CD4-positive, alpha-beta T cell (primary cell): ENCODE results near the gene PDE4C. TPM values are rescaled to one million over a fixed set of nuclear protein-coding genes. Genes with fewer than 3 reads are reported as not detected.

Experiments used
- ATAC-seq: fragments of 200-7000 bp; cut with Tn5 transposase; one replicate; pipeline ENCODE4 v1.10.0; 2022; ENCODE audit warnings: mild to moderate bottlenecking; ENCODE audit not compliant: poor library complexity
- CTCF ChIA-PET: fragments of 350-600 bp; sonication (Branson Sonifier 250); formaldehyde crosslinking; loops from one replicate; lab custom pipeline; 2021; ENCODE audit warnings: antibody characterized with exemption, inconsistent platforms; lab: Charles Lee
- POLR2A ChIA-PET: fragments of 350-600 bp; sonication (Branson Sonifier 250); formaldehyde crosslinking; loops from one replicate; lab custom pipeline; 2021; ENCODE audit warnings: antibody characterized with exemption, inconsistent platforms; lab: Charles Lee
- DNase-seq, 14 experiments: peaks; one replicate each; pipeline ENCODE4 v3.0.0-alpha.2; 2013 to 2020; ENCODE audit warnings: mixed read lengths in 2 of 14
- H3K27ac ChIP-seq, 2 donors: one replicate each; pipeline versions ENCODE4 v1.5.1 to v1.7.0; 2013; ENCODE audit warnings: low read length in 2 of 2, low read depth in 1 of 2, mild to moderate bottlenecking in 1 of 2
- H3K27me3 ChIP-seq, 2 experiments: 1 replicate in 1 of 2; 2 replicates in 1 of 2; pipeline versions ENCODE4 v1.6.1 to v1.7.0; 2013; ENCODE audit warnings: low read length in 2 of 2, control low read depth in 1 of 2, mild to moderate bottlenecking in 1 of 2, moderate library complexity in 1 of 2; ENCODE audit not compliant: insufficient read depth in 2 of 2, control insufficient read depth in 1 of 2
- H3K36me3 ChIP-seq: one replicate; pipeline ENCODE4 v1.6.1; 2013; ENCODE audit warnings: low read length, control low read depth; ENCODE audit not compliant: insufficient read depth
- H3K4me1 ChIP-seq: one replicate; pipeline ENCODE4 v1.6.1; 2013; ENCODE audit warnings: low read length, control low read depth; ENCODE audit not compliant: insufficient read depth
- H3K4me3 ChIP-seq: one replicate; pipeline ENCODE4 v1.5.1; 2013; ENCODE audit warnings: mild to moderate bottlenecking, low read length, moderate library complexity
- H3K9me3 ChIP-seq, 2 experiments: 1 replicate in 1 of 2; 2 replicates in 1 of 2; pipeline versions ENCODE4 v1.6.1 to v1.7.0; 2013; ENCODE audit warnings: low read length in 2 of 2, mild to moderate bottlenecking in 2 of 2, control low read depth in 1 of 2, moderate library complexity in 1 of 2; ENCODE audit not compliant: control insufficient read depth in 1 of 2, insufficient read depth in 1 of 2
- H3K27ac Mint-ChIP-seq: one replicate; pipeline ENCODE4 v1.8.0; 2020; ENCODE audit warnings: mixed read lengths
- H3K27me3 Mint-ChIP-seq: one replicate; pipeline ENCODE4 v1.8.0; 2021; ENCODE audit warnings: mixed read lengths
- H3K36me3 Mint-ChIP-seq: one replicate; pipeline ENCODE4 v1.8.0; 2021; ENCODE audit warnings: low read depth, mixed read lengths
- H3K4me1 Mint-ChIP-seq: one replicate; pipeline ENCODE4 v1.8.0; 2021; ENCODE audit warnings: low read depth, mixed read lengths
- H3K4me3 Mint-ChIP-seq: one replicate; pipeline ENCODE4 v1.8.0; 2020; ENCODE audit warnings: mild to moderate bottlenecking, mixed read lengths
- H3K9me3 Mint-ChIP-seq: one replicate; pipeline ENCODE4 v1.8.0; 2020; ENCODE audit warnings: mixed read lengths
- CTCF ChIP-seq: fragments of 200-600 bp; IDR thresholded peaks from one replicate; pipeline ENCODE4 v1.8.0; 2022; ENCODE audit warnings: antibody characterized with exemption, mild to moderate bottlenecking
- intact Hi-C, 2 experiments: fragments of 100-400 bp; cut with DNase I in 1 of 2; cut with micrococcal nuclease in 1 of 2; formaldehyde crosslinking; loops; one replicate each; pipeline versions ENCODE4 v1.15.1 to v1.9.0; 2023 to 2025; cut with DNase I, micrococcal nuclease
- total RNA-seq, 174 experiments: library from RNA in 2 of 174; stranded (reverse) in 2 of 174; gene quantifications; one replicate each; pipeline ENCODE4 v1.2.3 and lab custom pipeline; 2021 to 2026

PDE4C gene
- total RNA-seq, 2 experiments from 2014 or later = not detected

- ATAC-seq = no peak
- H3K27me3 Mint-ChIP-seq = peaks cover 86% of the 10 kb centered on the region
- H3K4me1 Mint-ChIP-seq = peaks cover 10% of the 10 kb centered on the region
- H3K4me1 ChIP-seq = peaks cover 23% of the 10 kb centered on the region
- peaks cover 8 to 47% of the 10 kb centered on the region in 2 experiments for H3K9me3 ChIP-seq
- no peak overlapping the region for H3K27ac Mint-ChIP-seq
- DNase-seq = no peak
- ChIA-PET POLR2A (no interaction called here), CTCF (no interaction called here)
- no peak overlapping the region for H3K4me3 Mint-ChIP-seq
- no peak overlapping the region for H3K4me3 ChIP-seq
- no peaks in the 10 kb centered on the region for H3K36me3 ChIP-seq
- peaks cover 84 to 88% of the 10 kb centered on the region in 2 experiments for H3K27me3 ChIP-seq
- H3K9me3 Mint-ChIP-seq = peaks cover 5% of the 10 kb centered on the region
- no peak overlapping the region for H3K27ac ChIP-seq
- intact Hi-C loops = loop anchor here in 1 of 2 experiments (10.0 kb wide), 1 partner anchor 345 kb away; no protein-coding TSS in a partner anchor
- H3K36me3 Mint-ChIP-seq = no peaks in the 10 kb centered on the region
- no peak for TF ChIP-seq CTCF
These were observed 3.7 kb upstream of the PDE4C start for GRCh38 chr19:18229915-18230314.

- Mint-ChIP-seq H3K4me1 (peaks cover 15% of the 10 kb centered on the region), H3K27ac (no peak overlapping the region), H3K4me3 (no peak overlapping the region), H3K9me3 (peaks cover 5% of the 10 kb centered on the region), H3K36me3 (no peaks in the 10 kb centered on the region), H3K27me3 (peaks cover 86% of the 10 kb centered on the region)
- intact Hi-C loops = no loop called here
- CTCF ChIA-PET = no interaction called here
- no peak for ATAC-seq
- H3K4me3 ChIP-seq = no peak overlapping the region
- H3K27me3 ChIP-seq = peaks cover 84 to 90% of the 10 kb centered on the region in 2 experiments
- no peaks in the 10 kb centered on the region for H3K36me3 ChIP-seq
- DNase-seq = no peak
- POLR2A ChIA-PET = no interaction called here
- peaks cover 8 to 51% of the 10 kb centered on the region in 2 experiments for H3K9me3 ChIP-seq
- no peak overlapping the region for H3K27ac ChIP-seq
- peaks cover 27% of the 10 kb centered on the region for H3K4me1 ChIP-seq
- peak; percentile 36 for TF ChIP-seq CTCF
These were observed 3.2 kb upstream of the PDE4C start for GRCh38 chr19:18229474-18229873.

GRCh38 chr19:18227781-18228271 is 1.6 kb upstream of the PDE4C start:
- no peaks in the 10 kb centered on the region for H3K9me3 Mint-ChIP-seq
- H3K27ac Mint-ChIP-seq = no peak overlapping the region
- peaks cover 22% of the 10 kb centered on the region for H3K4me1 Mint-ChIP-seq
- H3K27me3 ChIP-seq = peaks cover 77 to 85% of the 10 kb centered on the region in 2 experiments
- H3K4me3 Mint-ChIP-seq = no peak overlapping the region
- ChIA-PET CTCF (no interaction called here), POLR2A (no interaction called here)
- H3K9me3 ChIP-seq = peaks cover 0 to 45% of the 10 kb centered on the region in 2 experiments
- DNase-seq (no peak), ATAC-seq (no peak)
- no peaks in the 10 kb centered on the region for H3K36me3 Mint-ChIP-seq
- H3K4me3 ChIP-seq = no peak overlapping the region
- peaks cover 30% of the 10 kb centered on the region for H3K4me1 ChIP-seq
- H3K36me3 ChIP-seq = no peaks in the 10 kb centered on the region
- TF ChIP-seq CTCF = no peak
- peaks cover 82% of the 10 kb centered on the region for H3K27me3 Mint-ChIP-seq
- intact Hi-C loops = no loop called here
- H3K27ac ChIP-seq = no peak overlapping the region
